ENCODE measurements around the gene FAM200C. TPM values are rescaled to one million over a fixed set of nuclear protein-coding genes. Genes with fewer than 3 reads are reported as not detected.

The FAM200C gene
- 2.9 and 3.6 TPM in 2 replicates for total RNA-seq (ENCODE audit: low replicate concordance)

GRCh38 chr5:160399402-160400353, at the start of gene FAM200C:
Gene FAM200C (minus strand): TSS chr5:160400054. CDS start chr5:160395490, 4,564 bp downstream.

GRCh38 chr5:160421625-160422258, 21.9 kb upstream of the FAM200C start, which contains the start of gene PTTG1:
Gene PTTG1 (plus strand): TSS chr5:160421855. CDS start chr5:160422313, 458 bp downstream.

DNA sequence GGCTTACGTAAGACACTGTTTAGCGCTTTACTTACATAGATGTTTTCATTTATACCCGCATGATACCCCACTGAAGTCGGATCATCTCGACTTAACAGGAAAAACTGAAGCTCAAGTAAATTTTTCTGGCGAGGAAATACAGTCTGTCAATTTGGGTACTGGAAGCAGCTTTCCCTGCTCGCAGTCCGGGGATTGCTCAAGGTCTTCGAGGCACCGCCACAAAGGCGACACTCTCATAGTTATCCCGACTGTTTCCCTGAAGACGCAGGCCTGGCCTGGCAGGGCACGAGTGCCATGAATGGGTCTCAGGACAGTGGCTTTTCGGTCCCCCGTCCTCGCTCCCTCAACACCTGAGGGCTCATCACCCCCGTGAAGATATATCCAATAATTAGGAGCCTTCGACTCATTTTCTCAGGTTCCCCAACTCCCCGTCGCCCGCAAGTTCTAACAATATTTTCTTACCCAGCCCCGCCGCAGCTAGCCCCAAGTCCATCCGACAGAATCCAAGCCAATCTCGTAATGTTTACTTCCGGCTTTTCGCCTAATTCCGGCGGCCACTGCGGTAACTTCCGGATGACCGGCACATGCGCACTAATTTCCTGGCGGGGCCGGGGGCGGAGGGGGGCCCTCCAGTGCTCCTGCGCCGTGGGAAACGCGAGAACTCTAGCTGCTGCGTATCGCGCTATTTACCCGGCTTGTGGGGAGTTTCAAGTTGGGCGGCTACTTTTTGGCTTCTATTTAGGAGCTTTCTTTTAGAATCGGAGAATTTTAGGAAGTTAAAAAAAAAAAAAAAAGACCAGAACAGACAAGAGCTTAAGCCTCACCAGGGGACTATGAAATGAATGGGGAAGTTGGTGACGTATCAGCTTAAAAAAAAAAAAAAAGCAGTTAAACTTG, 19.0 kb upstream of the FAM200C start, which contains the start of gene SLU7:
SLU7 (minus strand) TSS at position 521 of the 897 bp plus-strand sequence. CDS start 3,787 bp downstream, outside the sequence.

GRCh38 chr5:160369990-160370712, 29.7 kb downstream of the FAM200C start, which contains the start of gene C1QTNF2:
Gene C1QTNF2 (minus strand): TSS chr5:160370626. CDS start chr5:160355011, 15,615 bp downstream.

Other genes with a start within 250 kb of the FAM200C start
- gene FABP6, start 170.5 kb downstream of the FAM200C start, total RNA-seq (ENCODE audit: low replicate concordance) = not detected in 2 replicates
- gene CCNJL, start 87.5 kb downstream of the FAM200C start, total RNA-seq (ENCODE audit: low replicate concordance) = 0.23 and 1.6 TPM in 2 replicates
- 0.23 and 0.35 TPM in 2 replicates for gene C1QTNF2, start 29.4 kb downstream of the FAM200C start, total RNA-seq (ENCODE audit: low replicate concordance)
- 67.2 and 69.3 TPM in 2 replicates for gene SLU7, start 19.0 kb upstream of the FAM200C start, total RNA-seq (ENCODE audit: low replicate concordance)
- 8.3 and 139 TPM in 2 replicates for gene PTTG1, start 21.8 kb upstream of the FAM200C start, total RNA-seq (ENCODE audit: low replicate concordance)